GM21619 (cell line): ENCODE measurements around the gene ISOC2.
A peak's percentile ranks its signal among the peaks of the same experiment; 100 is the strongest.
"Not testable (repeated sequence)": the region's sequence is repeated elsewhere in the genome, so short reads cannot be mapped to it uniquely, and the experiment has no call there.

ENCODE experiments used
- ATAC-seq: cut with Tn5 transposase; IDR thresholded peaks from one replicate; pipeline ENCODE4 v1.9.1; 2021; ENCODE audit not compliant: unreplicated experiment

ISOC2 gene

GRCh38 chr19:55410168-55410567, 51.3 kb downstream of the ISOC2 start:
- no peak for ATAC-seq

- ATAC-seq = not testable (repeated sequence)
Observed at GRCh38 chr19:55409179-55409578, 52.3 kb downstream of the ISOC2 start.

- ATAC-seq = no peak
Observed at GRCh38 chr19:55408533-55408872, 52.9 kb downstream of the ISOC2 start.

DNA sequence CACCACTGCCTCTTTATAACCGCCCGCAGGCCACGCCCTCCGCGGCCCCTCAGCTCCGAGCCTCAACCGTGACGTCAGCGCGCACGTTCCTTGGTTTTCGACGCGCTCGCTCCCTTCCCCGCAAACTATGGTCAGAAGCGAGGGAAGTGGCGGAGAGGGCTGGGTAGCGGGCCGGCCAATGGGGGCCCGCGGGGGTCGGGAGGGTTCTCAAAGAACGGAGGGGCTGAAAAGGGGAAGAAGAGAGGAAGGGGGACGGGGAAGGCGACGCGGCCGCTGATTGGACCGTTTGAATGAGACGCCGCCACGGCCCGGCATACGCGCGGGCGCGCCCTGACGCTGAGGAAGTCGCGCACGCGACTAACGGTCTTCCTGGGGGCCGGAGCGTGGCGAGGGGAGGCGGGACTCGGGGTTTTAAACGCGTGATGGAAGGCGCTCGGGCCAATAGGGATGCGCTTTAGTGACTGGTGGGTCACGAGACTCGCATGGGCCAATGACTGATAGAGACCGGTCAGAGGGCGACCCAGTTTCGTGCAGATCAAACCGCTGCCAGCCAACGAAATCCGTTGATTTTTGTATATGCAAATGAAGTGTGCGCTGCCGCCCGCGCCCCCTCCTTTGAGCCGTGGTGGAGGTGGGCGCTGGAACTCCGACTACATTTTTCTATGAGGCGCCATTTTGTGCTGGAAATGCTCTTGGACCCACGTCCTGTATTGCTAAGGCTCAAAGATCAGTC, 53.5 kb downstream of the ISOC2 start:
- ATAC-seq = peak; percentile 83

DNA sequence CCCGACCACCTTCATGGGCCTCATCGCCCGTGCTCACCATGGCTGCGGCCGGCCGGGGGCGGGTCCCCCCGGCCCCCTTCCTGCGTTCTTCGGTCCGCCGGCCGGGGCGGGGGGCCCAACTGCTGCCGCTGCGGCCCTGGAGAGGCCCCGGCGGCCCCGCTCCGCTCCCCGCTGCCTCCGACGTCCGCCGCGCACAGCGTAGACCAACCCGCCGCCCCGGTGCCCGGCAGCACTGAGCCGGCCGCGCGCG, 54.0 kb downstream of the ISOC2 start, which contains the start of gene UBE2S:
UBE2S (minus strand) TSS at position 239 of the 250 bp plus-strand sequence; CDS start at position 40, 199 bp downstream.
- ATAC-seq = peak; percentile 14

DNA sequence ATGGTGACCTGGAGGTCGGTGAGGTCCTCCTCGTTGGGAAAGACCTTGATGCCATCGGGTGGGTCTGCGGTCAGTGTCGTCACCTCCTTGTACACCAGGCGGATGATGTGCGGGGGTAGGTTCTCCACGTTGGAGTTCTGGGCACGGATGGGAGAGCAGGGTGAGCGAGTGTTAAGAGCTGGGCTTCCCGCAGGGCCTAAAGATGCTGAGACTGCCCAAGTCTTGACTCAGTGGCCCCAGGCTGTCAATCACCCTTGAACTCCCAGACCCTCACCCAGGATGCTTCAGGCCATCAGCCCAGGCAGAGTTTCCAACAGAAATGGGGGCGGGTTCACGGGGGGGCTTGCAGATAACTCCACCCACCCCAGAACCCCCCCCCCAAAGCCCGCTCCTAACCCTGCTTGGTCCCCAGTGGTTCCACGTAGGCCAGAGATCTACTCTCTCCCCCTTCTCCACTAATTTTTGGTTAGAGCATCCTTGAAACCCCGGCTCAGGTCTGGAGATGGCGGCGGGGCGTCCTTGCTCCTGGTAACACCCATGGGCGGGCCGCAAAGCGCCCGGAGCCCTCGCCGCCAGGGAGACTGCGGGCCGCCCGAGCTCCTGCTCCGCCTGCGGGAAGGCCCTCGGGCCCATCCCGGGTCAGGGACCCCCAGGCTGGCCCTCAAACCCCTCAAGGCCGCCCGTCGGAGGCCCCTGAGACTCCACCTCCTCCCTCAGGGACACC, 54.5 kb downstream of the ISOC2 start:
- no peak for ATAC-seq

GRCh38 chr19:55406091-55406825, 55.2 kb downstream of the ISOC2 start:
- ATAC-seq = no peak

GRCh38 chr19:55405638-55406037, 55.8 kb downstream of the ISOC2 start:
- ATAC-seq = no peak
